ENCODE data around the gene SYNGR2.

DNA sequence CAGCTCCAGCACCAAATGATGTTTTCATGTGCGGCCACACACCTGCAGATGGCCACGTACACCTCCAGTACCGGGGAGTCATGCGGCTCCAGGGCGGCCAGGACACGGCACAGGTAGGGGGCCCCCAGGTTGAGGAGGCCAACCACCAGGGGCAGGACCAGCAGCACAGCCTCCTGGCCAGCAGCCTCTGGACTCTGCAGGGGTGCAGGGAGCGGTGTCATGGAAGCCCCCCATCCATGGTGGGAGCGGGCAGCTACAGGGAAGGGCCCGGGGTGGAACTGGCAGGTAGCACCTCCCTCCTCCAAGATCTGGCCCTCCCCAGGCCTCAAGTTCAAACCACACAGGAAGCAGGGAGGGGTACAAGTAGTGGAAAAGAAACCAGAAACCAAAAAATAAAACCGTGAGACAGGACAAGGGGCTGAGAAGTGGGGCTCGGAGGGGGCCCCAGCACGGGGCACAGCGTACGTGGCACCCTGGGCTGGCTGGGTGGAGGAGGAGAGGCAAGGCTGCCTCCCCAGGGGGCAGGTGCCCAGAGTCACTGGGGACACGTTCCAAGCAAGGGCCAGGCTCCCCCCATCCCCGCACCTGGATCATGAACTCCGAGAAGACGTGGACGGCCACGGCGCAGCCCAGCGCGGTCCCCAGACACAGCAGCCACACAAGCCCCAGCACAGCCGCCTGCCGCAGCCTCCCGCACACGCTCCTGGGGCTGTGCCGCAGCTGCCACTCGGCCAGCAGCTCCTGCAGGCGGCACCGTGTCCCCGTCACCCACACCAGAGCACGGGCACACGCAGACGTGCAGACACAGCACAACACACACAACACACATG lies 47.2 kb upstream of the SYNGR2 start:
- TF ChIP-seq, protein P1, sequence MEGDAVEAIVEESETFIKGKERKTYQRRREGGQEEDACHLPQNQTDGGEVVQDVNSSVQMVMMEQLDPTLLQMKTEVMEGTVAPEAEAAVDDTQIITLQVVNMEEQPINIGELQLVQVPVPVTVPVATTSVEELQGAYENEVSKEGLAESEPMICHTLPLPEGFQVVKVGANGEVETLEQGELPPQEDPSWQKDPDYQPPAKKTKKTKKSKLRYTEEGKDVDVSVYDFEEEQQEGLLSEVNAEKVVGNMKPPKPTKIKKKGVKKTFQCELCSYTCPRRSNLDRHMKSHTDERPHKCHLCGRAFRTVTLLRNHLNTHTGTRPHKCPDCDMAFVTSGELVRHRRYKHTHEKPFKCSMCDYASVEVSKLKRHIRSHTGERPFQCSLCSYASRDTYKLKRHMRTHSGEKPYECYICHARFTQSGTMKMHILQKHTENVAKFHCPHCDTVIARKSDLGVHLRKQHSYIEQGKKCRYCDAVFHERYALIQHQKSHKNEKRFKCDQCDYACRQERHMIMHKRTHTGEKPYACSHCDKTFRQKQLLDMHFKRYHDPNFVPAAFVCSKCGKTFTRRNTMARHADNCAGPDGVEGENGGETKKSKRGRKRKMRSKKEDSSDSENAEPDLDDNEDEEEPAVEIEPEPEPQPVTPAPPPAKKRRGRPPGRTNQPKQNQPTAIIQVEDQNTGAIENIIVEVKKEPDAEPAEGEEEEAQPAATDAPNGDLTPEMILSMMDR (IDR thresholded peaks at IDR 0.05; ENCODE audit: low read depth, low read length), result no peak
- TF ChIP-seq MAX (IDR thresholded peaks at IDR 0.05; ENCODE audit: low read depth, low read length), result no peak

Data from NB4 (cell line).